Germinal center (tissue), 1 donor: ENCODE measurements around the gene KDM7A.
"Not testable (repeated sequence)": the region's sequence is repeated elsewhere in the genome, so short reads cannot be mapped to it uniquely, and the experiment has no call there.

Experiments used
- DNase-seq: peaks from one replicate; pipeline ENCODE4 v3.0.0; 2012; ENCODE audit warnings: mixed read lengths, low spot score

The KDM7A gene

GRCh38 chr7:140202942-140203341, 26.2 kb upstream of the KDM7A start:
- not testable (repeated sequence) for DNase-seq

GRCh38 chr7:140201393-140201792, 24.6 kb upstream of the KDM7A start:
- DNase-seq = no peak

DNA sequence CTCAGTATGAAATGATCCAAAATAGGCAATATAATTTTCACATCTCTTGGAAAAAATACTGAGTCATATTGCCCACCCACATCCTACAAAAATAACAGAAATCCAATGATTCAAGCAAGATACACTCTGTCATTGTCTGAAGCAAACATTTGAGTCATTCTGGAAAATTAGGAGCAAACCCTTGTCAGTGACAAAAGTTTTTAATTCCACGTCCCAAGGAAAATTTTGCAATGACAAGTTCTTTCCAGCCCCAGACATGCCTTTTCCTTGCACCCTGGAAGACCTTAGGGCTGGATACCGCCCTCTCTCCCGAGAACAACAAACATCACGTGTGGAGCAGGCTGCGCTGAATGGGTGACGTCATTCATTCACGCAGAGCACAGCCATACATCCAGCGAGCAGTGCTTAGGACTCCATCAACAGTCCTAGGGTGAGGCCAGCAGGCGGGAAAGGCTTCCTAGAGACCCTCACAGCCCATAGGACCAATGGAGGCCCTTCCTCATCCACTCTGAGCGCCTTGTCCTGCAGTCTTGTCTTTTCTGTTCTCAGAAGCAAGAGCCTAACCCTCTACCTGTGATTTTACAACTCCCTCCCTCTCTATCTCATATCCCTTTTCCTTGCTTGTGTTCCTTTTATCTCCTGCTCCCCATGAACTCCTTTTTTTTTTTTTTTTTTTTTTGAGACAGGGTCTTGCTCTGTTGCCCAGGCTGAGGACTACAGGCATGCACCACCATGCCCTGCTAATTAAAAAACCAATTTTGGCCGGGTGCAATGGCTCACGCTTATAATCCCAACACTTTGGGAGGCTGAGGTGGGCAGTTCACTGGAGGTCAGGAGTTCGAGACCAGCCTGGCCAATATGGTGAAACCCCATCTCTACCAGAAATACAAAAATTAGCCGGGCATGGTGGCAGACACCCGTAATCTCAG, 23.5 kb upstream of the KDM7A start:
- DNase-seq = no peak

GRCh38 chr7:140197938-140198337, 21.2 kb upstream of the KDM7A start:
- DNase-seq = no peak

DNA sequence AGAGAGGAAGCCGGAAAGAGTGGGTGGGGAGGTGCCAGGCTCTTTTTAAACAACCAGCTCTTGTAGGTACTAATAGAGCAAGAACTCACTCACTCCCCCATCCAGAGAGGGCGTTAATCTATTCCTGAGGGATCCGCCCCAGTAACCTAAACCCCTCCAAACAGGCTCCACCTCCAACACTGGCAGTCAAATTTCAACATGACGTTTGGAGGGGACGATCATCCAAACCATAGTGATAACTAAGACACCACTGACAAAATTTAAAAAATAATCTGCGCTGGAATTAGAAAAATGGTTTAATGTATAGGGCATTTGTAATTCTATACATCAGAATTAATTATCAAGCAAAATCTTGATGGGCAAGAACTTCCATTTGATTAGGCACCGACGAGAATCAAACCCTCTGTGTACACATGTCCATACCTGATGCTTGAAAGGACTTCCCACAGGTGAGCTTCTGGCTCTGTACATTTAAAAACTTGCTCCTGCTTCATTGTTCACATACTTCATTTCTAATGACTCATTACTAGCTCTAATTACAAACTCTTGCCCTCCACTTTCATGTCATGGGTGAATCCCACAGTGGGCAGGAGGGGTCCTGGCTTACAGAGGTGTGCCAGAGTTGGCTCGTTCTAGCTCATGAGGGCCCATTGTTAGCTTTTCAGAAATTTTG, 20.6 kb upstream of the KDM7A start:
- no peak for DNase-seq

DNA sequence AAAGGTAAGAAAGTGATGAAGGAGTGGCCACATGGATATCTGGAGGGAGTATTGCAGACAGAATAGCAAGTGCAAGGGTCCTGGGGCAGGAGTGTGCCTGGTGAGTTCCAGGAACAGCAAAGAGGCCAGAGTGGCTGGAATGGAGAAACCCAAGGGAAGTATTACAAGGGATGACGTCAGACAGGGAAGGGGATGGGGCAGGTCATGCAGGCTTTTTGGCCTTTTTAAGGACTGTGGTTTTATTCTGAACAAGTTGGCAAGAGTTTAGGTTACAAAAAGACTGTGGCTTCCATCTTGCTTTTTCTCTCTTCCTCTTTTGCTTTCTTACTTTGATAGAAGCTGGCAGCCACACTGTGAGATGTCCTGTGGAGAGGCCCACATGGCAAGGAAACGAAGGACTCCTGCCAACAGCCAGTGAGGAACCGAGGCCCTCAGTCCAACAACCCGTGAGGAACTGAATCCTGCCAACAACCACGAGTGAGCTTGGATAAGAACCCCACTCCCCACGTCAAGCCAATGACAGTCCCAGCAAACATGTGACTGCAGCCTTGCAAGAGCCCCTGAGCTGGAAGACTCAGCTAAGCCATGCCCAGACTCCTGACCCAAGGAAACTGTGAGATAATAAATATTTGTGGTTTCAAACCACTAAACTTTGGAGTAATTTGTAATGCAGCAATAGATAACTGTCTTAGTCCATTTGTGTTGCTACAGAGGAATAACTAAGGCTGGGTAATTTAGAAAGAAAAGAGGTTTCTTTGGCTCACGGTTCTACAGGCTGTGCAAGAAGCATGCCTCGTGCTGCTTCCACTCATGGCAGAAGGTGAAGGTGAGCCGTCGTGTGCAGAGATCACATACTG, 19.8 kb upstream of the KDM7A start:
- DNase-seq = no peak

DNA sequence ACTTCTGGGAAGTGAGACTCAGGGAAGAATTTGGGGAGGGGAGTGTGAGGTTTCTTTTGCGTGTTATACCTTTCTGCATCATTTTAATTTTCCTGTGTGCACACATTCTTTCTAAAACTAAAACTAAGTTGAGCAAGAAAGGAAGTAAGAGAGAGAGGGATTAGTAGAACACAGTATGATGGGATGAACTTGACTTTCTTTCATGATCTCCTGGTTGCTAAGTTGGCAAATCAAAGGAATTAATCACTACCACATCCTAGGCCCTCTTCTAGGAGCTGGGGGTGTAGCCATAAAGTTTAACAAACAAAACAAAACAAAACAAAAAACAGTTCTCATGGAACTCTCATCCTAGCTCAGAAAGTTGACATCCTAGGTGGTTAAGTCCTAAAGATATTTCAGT, 19.1 kb upstream of the KDM7A start:
- no peak for DNase-seq

DNA sequence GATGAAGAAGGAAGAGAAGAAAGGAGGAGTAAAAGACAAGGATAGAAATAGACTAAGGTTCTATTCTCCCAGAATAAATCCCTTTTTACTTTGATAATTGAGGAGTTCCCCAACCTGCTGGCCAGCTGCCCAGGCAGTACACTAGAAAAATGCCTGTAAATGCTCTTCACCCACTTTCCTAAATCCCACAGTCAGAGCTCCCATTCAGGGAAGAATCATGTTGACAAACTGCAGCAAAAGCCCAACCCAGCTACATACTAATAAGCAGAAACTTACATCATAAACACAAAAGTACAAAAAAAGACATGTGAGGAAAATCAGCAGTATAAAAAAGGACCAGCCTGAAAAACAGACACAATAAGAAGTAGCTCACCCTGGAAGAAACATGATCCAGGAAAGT, 15.8 kb upstream of the KDM7A start:
- DNase-seq = no peak

DNA sequence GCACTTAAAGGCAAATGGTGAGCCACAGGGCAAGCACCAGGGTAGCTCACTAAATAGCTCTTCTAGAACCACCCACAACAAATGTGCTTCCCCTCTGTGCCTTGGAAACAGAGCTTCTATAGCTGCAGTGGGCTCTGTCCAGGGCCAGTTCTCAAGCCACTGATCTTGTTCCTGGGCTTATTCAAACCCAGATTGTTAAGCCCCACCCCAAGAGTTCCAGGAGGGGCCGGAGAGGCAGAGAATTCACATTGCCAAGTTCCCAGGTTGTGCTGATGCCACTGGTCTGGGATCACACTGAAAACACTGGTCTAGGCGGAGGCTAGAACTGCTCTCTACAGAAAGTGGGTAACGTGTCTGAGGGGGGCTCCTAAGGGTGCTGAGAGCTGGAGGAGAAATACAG, 15.4 kb upstream of the KDM7A start:
- no peak for DNase-seq

- no peak for DNase-seq
Observed at GRCh38 chr7:140190588-140190987, 13.8 kb upstream of the KDM7A start.

DNA sequence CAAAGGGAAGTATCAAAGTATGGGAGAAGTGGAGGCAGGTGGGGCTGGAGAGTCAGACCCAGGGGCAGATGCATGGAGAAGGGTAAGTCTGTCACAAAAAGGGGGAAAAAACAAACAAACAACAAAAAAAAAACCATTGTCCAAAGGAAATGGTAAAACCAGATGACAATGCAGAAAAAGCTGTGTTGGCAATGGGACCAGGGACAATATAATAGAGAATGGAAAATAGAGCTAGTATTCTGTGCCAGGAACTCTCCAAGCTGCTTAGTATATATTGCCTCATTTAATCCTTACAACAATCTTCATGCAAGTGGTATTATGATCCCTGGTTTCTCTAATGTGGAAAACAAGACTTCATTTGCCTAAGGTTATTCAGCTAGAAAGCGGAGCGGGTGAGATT, 13.1 kb upstream of the KDM7A start:
- DNase-seq = no peak

- no peak for DNase-seq
Observed at GRCh38 chr7:140182917-140183316, 6.1 kb upstream of the KDM7A start.

DNA sequence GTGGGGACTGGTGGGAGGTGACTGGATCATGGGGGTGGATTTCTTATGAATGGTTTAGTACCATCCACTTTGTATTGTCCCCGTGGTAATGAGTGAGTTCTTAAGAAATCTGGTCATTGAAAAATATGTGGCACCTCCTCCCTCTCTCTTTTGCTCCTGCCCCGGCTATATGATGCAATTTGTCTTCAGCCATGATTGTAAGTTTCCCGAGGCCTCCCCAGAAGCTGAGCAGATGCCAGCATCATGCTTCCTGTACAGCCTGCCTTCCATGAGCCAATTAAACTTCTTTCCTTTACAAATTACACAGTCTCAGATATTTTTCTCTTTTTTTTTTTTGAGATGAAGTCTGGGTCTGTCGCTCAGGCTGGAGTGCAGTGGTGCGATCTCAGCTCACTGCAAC, 2.6 kb upstream of the KDM7A start:
- DNase-seq = no peak

DNA sequence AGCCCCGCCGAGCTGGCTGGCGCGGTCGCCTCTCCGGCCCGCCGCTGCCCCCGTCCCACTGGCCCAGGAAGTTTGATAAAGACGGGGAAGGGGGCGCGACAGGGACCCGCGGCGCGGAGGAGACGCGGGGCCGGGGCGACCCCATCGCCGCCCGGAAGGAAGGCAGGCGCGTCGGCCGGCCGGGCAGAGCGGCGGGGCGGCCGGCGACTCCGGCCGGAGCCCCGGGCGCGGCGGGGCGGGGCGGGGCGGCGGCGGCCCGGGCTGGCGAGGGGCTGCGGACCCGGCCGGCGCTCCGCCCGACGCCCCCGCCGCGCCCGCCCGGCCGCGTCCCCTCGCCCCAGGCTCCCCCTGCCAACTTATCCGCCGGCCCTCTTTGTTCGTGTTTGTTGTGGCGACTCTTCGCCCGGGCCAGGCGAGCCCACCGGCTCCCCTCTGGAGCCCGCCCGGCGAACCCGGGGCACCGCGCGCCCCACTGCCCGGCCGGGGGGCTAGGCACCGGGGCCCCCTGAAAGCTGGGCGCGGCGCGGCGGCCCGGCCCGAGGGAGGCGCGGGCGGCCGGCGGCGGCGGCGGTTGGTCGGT, 571 bp downstream of the KDM7A start:
- peak; percentile 25 for DNase-seq

DNA sequence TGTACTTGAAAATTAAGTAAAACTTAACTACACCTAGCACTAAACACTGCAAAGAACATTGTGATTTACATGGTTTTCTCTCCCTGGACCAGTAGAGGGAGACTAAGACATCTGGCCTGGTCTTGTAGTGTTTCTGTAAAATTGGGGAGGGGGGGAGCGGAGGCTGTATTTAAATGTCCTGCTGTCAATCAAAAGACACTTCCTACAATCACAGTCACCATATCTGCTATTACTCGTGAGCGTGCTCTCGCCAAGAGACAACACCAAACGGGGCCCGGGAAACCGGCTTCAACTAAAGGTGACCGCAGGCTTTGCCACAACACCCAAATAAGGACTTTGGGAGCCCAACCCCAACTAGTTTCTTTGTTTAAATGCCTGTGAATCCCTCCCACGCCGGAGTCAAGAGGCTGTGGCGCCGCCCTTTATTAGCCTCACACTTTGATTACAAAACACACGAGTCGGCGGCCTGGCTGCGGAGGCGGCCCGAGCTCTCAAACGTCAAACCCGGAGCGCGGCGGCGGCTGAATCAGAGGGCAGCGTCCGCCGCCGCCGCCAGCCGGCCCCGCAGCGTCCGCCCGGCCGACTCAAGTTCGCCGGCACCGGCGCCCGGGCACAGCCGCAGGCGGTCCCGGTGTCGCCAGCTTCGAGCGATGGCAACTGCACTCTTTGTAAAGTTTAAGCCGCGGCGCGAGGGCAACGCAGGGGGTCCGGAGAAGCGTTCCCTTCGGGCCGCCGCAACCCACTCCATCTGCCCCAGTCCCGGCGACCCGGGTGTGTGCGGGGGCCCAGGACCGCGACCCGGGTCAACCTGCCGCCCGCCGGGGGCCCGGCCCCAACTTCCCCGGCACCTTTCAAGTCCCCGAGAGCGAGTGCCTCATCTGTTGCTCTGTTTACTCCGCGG, 1.3 kb downstream of the KDM7A start:
- peak; percentile 89 for DNase-seq

DNA sequence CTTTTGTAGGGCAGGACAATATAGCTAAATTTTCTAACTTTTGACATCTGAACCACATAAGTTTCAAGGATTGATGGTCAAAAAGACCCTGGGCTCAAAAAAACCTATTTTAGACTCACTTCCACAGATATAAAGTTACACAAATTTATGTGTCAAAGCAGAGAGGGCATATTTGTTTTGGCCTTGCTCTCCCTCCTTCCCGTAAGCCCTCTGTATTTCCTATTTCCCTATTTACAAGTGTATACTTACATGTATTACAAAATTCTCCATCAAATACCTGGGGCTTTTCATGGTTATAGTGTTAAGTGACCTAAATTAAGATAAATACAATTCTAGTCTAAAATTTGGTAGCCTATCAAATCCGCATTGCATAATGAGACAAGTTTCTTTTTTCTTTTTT, 2.6 kb downstream of the KDM7A start:
- DNase-seq = no peak

- DNase-seq = no peak
Observed at GRCh38 chr7:140170375-140170774, 6.4 kb downstream of the KDM7A start.

- no peak for DNase-seq
Observed at GRCh38 chr7:140168816-140169215, 8.0 kb downstream of the KDM7A start.

DNA sequence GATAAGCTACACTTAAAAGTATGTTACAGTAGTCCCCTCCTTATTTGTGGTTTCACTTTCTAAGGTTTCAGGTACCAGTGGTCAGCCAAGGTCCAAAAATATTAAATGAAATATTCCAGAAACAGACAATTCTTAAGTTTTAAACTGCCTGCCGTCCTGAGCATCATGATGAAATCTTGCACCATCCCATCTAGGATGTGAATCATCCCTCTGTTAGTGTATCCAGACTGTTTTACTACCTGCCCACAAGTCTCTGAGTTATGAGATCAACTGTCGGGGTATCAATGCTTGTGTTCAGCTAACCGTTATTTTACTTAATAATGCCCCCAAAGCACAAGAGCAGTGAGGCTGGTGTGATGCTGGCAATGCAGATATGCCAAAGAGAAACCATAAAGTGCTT, 11.4 kb downstream of the KDM7A start:
- no peak for DNase-seq

DNA sequence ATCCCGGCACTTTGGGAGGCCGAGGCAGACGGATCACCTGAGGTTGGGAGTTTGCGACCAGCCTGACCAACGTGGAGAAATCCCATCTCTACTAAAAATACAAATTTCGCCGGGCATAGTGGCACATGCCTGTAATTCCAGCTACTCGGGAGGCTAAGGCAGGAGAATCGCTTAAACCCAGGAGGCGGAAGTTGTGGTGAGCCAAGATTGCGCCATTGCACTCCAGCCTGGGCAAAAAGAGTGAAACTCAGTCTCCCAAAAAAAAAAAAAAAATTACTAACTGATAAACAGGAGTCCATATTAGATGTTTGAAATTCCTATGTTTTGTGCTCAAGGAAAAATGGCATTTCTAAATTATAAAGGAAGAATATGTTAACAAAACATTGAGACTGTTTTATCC, 14.7 kb downstream of the KDM7A start:
- not testable (repeated sequence) for DNase-seq

DNA sequence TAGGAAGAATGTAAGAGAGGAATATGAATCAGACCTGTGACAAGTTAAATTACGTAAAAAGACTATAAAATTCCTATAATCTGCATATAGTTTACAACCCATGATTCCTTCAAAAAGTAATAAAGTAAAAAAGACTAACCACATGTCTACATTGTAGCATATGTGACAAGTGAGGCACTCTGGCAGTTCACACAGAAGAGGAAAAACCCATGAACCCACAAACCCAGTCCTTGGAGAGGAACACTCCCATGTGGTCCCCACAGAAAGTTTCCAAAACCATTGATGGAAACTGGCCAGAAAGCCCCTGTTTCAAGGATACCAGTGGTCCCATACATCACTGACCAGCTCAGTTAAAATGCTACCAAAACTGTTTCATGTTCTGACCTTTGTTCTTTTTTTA, 15.7 kb downstream of the KDM7A start:
- DNase-seq = no peak
